Measurements from ENCODE around the gene CTAGE8.
"Not testable (repeated sequence)": the region's sequence is repeated elsewhere in the genome, so short reads cannot be mapped to it uniquely, and the experiment has no call there.

GRCh38 chr7:144219149-144219548 lies 49.9 kb downstream of the CTAGE8 start:
- TF ChIP-seq CTCF (conservative IDR thresholded peaks at IDR 0.05); EZH2 (IDR thresholded peaks at IDR 0.05; ENCODE audit: low read depth): not testable (repeated sequence)

All from PC-9 (cell line).